OCI-LY1 (cell line): ENCODE results near the gene ATP2A2.

Source experiments
- CTCF ChIP-seq: fragments of 200-600 bp; sonication (generic), shearing (Covaris generic); IDR thresholded peaks from 2 replicates; pipeline ENCODE4 v1.5.1; 2017; ENCODE audit warnings: mild to moderate bottlenecking, antibody characterized with exemption, low read length, moderate library complexity, mixed read lengths
- EZH2 ChIP-seq: fragments of 200-600 bp; sonication (generic), shearing (Covaris generic); IDR thresholded peaks from 2 replicates; pipeline ENCODE4 v1.8.0; 2017; ENCODE audit warnings: borderline replicate concordance, mixed run types, mild to moderate bottlenecking, antibody characterized with exemption, low read length, moderate library complexity, mixed read lengths

DNA sequence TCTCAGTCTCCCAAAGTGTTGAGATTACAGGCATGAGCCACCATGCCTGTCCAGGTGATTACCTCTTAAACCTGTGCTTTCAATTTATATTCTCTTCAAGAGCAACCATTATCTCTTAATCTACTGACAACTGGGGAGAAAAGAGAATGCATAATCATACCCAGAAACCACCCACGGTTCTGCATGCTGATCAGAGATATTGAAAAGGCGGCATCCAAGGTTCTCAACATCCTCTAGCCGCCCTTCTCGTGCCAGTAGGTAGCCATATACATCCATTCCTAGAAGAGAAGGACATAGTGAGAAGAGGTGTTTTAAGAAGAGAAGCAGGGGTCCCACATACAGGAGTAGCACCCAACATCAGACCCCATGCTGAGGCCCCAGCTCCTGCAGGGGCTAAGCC lies 101.6 kb downstream of the ATP2A2 start:
- no peak for TF ChIP-seq CTCF
- no peak for TF ChIP-seq EZH2
